HG03520 (cell line): ENCODE data around the gene MAPK1.
"Not testable (repeated sequence)": the region's sequence is repeated elsewhere in the genome, so short reads cannot be mapped to it uniquely, and the experiment has no call there.

ENCODE experiments used
- ATAC-seq: cut with Tn5 transposase; IDR thresholded peaks from one replicate; pipeline ENCODE4 v1.9.1; 2021; ENCODE audit warnings: mild to moderate bottlenecking, moderate library complexity; ENCODE audit not compliant: unreplicated experiment

The MAPK1 gene

GRCh38 chr22:21867528-21868266, at the start of gene MAPK1:
Gene MAPK1 (minus strand): TSS chr22:21867645. CDS start chr22:21867440, 205 bp downstream.
- ATAC-seq, result peak; percentile 74

- ATAC-seq, result no peak
Observed at GRCh38 chr22:21916309-21916918, 49.0 kb upstream of the MAPK1 start.

GRCh38 chr22:21915624-21916308, 48.3 kb upstream of the MAPK1 start:
- no peak for ATAC-seq

GRCh38 chr22:21914033-21914642, 46.7 kb upstream of the MAPK1 start:
- ATAC-seq, result not testable (repeated sequence)

- not testable (repeated sequence) for ATAC-seq
Observed at GRCh38 chr22:21910367-21910766, 42.9 kb upstream of the MAPK1 start.

GRCh38 chr22:21909871-21910270, 42.4 kb upstream of the MAPK1 start:
- ATAC-seq, result no peak

- ATAC-seq, result no peak
Observed at GRCh38 chr22:21907638-21908522, 40.4 kb upstream of the MAPK1 start.

GRCh38 chr22:21905234-21905633, 37.8 kb upstream of the MAPK1 start:
- ATAC-seq, result not testable (repeated sequence)

GRCh38 chr22:21904250-21904789, 36.9 kb upstream of the MAPK1 start:
- ATAC-seq, result no peak

- no peak for ATAC-seq
Observed at GRCh38 chr22:21903283-21903682, 35.8 kb upstream of the MAPK1 start.

- no peak for ATAC-seq
Observed at GRCh38 chr22:21902296-21903087, 35.0 kb upstream of the MAPK1 start.

- no peak for ATAC-seq
Observed at GRCh38 chr22:21898354-21898896, 31.0 kb upstream of the MAPK1 start.

GRCh38 chr22:21896951-21897513, 29.6 kb upstream of the MAPK1 start:
- no peak for ATAC-seq

- ATAC-seq, result not testable (repeated sequence)
Observed at GRCh38 chr22:21896275-21896674, 28.8 kb upstream of the MAPK1 start.

GRCh38 chr22:21894799-21895198, 27.4 kb upstream of the MAPK1 start:
- no peak for ATAC-seq

- ATAC-seq, result no peak
Observed at GRCh38 chr22:21889251-21889990, 22.0 kb upstream of the MAPK1 start.

GRCh38 chr22:21887841-21888240, 20.4 kb upstream of the MAPK1 start:
- ATAC-seq, result no peak

- ATAC-seq, result not testable (repeated sequence)
Observed at GRCh38 chr22:21883930-21884329, 16.5 kb upstream of the MAPK1 start.
